ENCODE data around the gene CAPN12. TPM values are rescaled to one million over a fixed set of nuclear protein-coding genes. Genes with fewer than 3 reads are reported as not detected.

CAPN12 gene
- total RNA-seq, 4 donors from 2014 or later, result 0.83 to 8.4 (median 8.2) TPM; not detected in 1

DNA sequence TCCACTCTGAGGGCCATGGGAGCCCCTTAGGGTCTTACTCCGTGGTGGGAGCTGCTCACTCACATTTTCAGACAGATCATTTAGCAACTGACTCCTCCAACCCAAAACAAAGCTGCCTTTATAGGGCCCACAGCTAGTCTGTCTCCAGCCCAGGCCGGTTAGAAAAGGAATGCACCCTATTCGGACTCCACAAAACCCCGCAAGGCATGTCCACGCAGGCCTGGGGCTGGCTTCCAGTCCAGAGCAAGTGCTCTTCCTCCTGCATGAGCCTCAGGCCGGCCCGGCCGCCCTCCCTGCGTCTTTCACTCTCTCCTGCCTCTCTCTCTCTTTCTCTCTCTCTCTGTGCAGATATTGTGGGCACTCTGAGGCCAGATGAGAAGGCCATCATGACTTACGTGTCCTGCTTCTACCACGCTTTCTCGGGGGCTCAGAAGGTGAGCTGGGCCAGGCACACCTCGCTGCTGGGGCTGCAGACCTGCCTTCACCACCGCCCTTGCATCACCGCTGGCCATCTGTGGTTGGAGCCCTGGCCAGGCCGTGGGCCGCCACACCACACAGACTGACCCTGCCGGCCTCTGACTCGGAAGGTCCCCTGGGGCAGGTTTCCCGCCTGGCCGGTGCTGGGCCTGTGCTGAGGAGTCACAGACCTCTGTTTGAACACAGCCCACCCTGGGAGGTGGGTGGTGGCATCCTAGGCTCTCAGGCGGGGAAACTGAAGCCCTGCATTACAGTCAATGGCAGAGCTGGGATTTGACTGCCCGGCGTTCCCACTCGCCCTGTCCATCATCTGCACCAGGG is 33.1 kb downstream of the CAPN12 start:
- TF ChIP-seq, protein P1, sequence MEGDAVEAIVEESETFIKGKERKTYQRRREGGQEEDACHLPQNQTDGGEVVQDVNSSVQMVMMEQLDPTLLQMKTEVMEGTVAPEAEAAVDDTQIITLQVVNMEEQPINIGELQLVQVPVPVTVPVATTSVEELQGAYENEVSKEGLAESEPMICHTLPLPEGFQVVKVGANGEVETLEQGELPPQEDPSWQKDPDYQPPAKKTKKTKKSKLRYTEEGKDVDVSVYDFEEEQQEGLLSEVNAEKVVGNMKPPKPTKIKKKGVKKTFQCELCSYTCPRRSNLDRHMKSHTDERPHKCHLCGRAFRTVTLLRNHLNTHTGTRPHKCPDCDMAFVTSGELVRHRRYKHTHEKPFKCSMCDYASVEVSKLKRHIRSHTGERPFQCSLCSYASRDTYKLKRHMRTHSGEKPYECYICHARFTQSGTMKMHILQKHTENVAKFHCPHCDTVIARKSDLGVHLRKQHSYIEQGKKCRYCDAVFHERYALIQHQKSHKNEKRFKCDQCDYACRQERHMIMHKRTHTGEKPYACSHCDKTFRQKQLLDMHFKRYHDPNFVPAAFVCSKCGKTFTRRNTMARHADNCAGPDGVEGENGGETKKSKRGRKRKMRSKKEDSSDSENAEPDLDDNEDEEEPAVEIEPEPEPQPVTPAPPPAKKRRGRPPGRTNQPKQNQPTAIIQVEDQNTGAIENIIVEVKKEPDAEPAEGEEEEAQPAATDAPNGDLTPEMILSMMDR (IDR thresholded peaks at IDR 0.05), result no peak
- no peak for TF ChIP-seq POLR2A (IDR thresholded peaks at IDR 0.05)
- Histone ChIP-seq H3K36me3 (no peaks in the 10 kb centered on the region), H3K27ac (peak overlapping the region; percentile 71 to 78), H3K27me3 (no peaks in the 10 kb centered on the region), H3K4me1 (peaks cover 15 to 46% of the 10 kb centered on the region in 2 donors), H3K9me3 (no peaks in the 10 kb centered on the region), H3K4me3 (no peak overlapping the region)
- no peak for DNase-seq
- intact Hi-C loops (cut with DNase I; ENCODE audit: low total_unique reads), result no loop called here

DNA sequence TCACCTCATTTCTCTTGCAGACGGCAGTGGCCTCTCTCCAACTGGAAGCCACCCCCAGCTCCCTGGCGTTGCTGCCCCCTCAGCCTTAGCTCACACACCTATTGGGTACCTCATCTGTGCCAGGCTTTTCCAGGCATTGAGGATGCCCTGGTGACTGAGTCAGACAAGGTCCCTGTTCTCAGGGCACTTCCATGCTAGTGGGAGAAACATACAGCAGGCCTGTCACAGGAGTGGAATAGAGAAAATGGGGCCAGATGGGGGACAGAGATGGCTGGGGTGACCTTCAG is 33.9 kb downstream of the CAPN12 start:
- H3K27me3 ChIP-seq, result no peaks in the 10 kb centered on the region
- no peak for TF ChIP-seq POLR2A (IDR thresholded peaks at IDR 0.05)
- TF ChIP-seq, protein P1 (IDR thresholded peaks at IDR 0.05), result no peak
- peaks cover 15 to 49% of the 10 kb centered on the region in 2 donors for H3K4me1 ChIP-seq
- no peaks in the 10 kb centered on the region for H3K9me3 ChIP-seq
- no peak for DNase-seq
- peak overlapping the region; percentile 71 to 78 for H3K27ac ChIP-seq
- no peaks in the 10 kb centered on the region for H3K36me3 ChIP-seq
- intact Hi-C loops (cut with DNase I; ENCODE audit: low total_unique reads), result no loop called here
- H3K4me3 ChIP-seq, result no peak overlapping the region

DNA sequence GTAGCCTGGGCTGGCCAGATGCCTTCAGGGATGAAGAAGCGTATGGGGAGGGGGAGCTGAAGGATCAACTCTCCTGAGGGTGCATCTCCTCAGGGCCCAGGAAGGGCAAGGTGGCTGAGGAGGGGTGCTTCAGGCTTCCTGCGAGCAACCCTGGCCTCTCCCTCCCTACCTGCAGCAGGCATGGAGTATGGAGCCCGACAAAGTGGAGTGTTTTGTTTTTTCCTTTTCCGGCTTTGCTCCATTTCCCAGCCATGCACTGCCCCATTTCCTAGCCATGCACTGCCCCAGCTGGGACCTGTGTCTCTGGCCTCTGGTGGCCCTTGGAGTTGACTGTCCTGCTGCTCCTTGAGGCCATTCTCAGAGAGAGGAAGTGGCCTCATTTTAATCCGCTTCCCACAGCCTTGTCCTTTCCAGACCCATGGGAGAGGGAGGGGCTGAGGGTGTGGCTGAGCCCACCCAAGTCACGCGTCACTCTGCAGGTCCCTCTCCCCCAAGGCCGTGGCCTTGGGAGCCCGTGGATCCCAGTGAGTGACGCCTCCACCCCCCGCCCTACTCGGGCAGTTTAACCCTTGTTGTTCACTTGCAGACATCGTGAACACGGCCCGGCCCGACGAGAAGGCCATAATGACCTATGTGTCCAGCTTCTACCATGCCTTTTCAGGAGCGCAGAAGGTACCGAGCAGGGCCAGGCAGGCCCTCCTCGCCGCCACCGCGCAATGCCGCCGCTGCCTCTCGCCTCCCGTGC is 34.4 kb downstream of the CAPN12 start:
- no peaks in the 10 kb centered on the region for H3K9me3 ChIP-seq
- intact Hi-C loops (cut with DNase I; ENCODE audit: low total_unique reads), result no loop called here
- DNase-seq, result no peak
- no peak overlapping the region for H3K4me3 ChIP-seq
- H3K27ac ChIP-seq, result peak overlapping the region; percentile 71 to 78
- no peaks in the 10 kb centered on the region for H3K27me3 ChIP-seq
- TF ChIP-seq, protein P1 (IDR thresholded peaks at IDR 0.05), result no peak
- TF ChIP-seq POLR2A (IDR thresholded peaks at IDR 0.05), result no peak
- peaks cover 15 to 49% of the 10 kb centered on the region in 2 donors for H3K4me1 ChIP-seq
- no peaks in the 10 kb centered on the region for H3K36me3 ChIP-seq

DNA sequence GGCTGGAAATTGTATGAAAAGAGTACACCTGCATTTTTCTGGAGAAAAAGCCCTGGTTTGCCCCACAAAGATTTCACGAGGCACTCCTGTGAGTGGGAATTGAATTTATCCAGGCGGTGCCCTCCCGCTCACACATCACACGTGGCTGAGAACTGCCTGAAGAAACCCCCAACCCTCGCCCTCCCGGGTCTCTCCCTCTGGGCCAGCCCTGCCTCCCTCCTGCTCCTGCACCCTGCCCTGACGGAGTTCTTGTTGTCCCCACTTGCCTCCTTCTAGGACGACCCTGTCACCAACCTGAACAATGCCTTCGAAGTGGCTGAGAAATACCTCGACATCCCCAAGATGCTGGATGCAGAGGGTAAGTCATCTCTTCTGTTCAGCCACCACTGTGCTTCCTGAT is 35.2 kb downstream of the CAPN12 start:
- intact Hi-C loops (cut with DNase I; ENCODE audit: low total_unique reads), result no loop called here
- no peaks in the 10 kb centered on the region for H3K36me3 ChIP-seq
- H3K4me1 ChIP-seq, result peaks cover 15 to 49% of the 10 kb centered on the region in 2 donors

More for the DNA sequence above, 35.2 kb downstream of the CAPN12 start:
- no peaks in the 10 kb centered on the region for H3K9me3 ChIP-seq
- TF ChIP-seq, protein P1 (IDR thresholded peaks at IDR 0.05), result no peak
- no peaks in the 10 kb centered on the region for H3K27me3 ChIP-seq
- H3K27ac ChIP-seq, result peak overlapping the region; percentile 71 to 78
- no peak for DNase-seq
- no peak overlapping the region for H3K4me3 ChIP-seq

All from uterus (tissue), 4 donors.